NCI-H2107 treated with DMSO at 0.1 percent for 48 hours (cell line): Measurements from ENCODE around the gene FARS2.

Source experiments
- DNase-seq: peaks from one replicate; lab custom pipeline; 2025; ENCODE audit not compliant: unreplicated experiment; lab: John Stamatoyannopoulos, UW

Gene FARS2

DNA sequence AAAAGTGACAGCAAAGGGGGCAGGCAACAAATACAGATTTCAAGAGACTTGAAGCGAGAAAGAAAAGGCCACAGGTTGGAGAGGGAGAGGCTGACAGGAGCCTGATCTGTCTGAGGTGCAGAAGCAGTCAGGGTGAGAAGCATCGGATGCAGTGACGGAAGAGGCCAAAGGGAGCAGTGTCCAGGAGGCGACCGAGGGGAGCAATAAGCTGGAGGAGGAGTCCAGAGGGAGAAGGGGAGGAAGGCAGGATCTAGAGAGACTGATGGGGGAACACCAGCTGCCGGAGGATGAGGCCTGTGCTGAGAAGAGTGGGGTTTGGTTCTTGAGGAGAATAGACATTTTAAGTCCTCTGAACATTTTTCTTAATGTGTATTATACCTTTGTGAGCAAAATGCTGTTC lies 23.8 kb downstream of the FARS2 start:
- DNase-seq: no peak

DNA sequence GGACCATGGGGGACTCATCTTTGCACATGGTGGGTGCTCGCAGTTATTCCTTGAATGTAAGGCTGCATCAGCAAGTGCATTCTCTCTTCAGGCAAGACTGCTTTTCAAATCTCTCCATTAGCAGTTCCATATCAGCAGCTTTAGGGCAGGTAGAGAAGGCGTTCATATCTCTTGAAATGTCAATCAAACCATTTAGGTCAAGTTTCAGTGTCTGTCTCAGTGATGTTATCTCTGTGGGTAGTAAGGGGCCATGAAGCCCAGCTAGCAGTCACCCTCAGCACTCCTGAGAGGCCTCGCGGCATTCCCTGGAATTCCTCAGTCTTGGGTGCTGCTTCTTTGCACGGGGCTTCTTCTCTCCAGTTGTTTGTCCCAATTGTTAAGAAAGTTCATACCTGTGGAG lies 24.2 kb downstream of the FARS2 start:
- DNase-seq: no peak

- no peak for DNase-seq
Observed at GRCh38 chr6:5286780-5287179, 25.5 kb downstream of the FARS2 start.

GRCh38 chr6:5287205-5287965 lies 26.1 kb downstream of the FARS2 start:
- no peak for DNase-seq

- DNase-seq: no peak
Observed at GRCh38 chr6:5287966-5288297, 26.6 kb downstream of the FARS2 start.

DNA sequence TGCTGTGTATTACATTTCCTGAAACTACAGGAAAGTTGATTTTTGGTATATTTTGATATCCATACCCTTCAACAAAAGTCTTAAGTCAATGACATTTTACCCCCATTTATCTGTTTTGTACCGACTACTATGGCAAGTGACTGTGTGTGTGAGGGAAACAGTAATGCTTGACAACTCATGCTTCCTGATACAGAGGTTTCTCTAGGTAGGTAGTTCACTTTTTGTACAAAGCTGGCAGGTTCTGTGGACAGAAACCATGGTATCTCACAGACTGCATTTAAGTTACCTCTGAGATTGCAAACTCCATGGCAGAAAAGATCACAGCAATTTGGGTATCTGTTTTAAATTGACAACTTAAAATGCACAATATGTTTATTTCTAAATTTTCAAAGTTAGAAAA lies 28.8 kb downstream of the FARS2 start:
- DNase-seq: no peak

GRCh38 chr6:5290500-5290899 lies 29.2 kb downstream of the FARS2 start:
- no peak for DNase-seq

DNA sequence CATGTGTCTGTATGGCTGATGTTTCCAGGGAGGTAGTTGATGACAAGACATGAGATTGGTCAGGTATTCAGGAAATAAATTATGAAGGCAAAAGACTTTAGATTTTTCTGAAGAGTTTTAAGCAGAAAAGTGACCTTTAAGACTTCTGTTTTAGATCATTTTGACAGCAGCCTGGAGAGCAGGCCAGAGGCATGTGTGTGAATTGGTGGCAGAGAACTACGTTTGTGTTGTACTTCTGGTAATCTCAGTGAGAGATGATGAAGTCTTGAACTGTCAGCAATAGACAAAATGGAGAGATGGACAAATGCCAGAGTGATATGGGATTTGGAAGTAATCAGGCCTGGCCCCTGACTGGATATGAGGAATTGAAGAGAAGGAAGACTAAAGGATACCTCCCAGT lies 30.8 kb downstream of the FARS2 start:
- DNase-seq: no peak

- DNase-seq: no peak
Observed at GRCh38 chr6:5293692-5294091, 32.4 kb downstream of the FARS2 start.

- no peak for DNase-seq
Observed at GRCh38 chr6:5294392-5295211, 33.3 kb downstream of the FARS2 start.

GRCh38 chr6:5295623-5296022 lies 34.3 kb downstream of the FARS2 start:
- no peak for DNase-seq

DNA sequence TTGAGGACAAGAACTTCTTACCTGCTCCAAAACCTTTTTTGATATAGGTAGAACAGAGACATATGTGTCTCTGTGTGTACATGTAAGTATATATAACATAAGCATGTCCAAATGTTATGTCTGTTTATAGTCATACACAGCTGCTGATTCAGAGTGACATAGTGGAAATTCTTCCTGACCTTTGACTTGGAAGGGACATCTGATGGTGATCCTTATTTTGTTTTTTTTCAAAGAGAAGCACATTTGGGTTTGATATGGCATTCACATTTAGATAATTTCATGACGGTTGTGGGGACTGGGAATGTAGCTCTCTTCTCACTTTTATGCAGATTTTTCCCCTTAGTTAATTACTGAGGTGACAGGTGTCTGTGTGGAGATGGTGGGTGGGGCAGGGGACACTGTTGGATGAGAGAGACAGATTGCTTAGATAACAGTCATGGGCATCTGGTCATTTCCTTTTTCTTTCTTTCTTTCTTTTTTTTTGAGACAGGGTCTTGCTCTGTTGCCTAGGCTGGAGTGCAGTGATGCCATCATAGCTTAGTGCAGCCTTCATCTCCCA lies 39.0 kb downstream of the FARS2 start:
- no peak for DNase-seq

DNA sequence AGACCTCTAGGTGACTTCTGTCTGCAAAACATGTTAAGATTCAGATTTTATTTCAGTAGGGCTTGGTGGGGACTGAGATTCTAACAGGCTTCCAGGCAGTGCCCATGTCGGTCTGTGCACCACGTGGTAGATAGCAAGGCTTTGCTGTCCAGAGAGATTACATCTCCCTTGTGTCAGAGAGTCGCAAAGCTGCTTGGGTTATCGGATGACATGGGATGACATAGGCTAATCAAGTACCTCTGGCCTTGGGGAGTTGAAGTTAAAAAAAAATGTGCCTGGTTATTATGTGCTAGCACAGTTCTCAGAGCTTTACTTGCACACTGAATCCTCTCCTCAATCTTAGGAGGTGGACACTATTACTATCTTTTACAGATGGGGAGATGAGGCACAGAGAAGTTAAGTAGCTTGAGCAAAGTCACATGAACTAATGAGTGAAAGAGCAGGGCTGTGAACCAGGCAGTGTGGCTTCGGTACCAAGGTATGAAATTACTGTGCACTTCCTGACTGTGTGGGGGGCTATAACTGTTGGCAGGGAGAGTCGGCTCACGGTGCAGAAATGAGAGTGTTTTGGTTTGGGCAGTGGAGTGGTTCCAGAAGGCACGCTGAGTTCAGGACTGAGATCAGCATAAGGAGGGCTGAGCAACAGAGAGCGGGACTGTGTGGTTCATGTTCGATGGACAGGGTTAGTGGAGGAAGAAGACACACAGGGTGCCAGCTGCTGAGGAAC lies 41.1 kb downstream of the FARS2 start:
- no peak for DNase-seq

DNA sequence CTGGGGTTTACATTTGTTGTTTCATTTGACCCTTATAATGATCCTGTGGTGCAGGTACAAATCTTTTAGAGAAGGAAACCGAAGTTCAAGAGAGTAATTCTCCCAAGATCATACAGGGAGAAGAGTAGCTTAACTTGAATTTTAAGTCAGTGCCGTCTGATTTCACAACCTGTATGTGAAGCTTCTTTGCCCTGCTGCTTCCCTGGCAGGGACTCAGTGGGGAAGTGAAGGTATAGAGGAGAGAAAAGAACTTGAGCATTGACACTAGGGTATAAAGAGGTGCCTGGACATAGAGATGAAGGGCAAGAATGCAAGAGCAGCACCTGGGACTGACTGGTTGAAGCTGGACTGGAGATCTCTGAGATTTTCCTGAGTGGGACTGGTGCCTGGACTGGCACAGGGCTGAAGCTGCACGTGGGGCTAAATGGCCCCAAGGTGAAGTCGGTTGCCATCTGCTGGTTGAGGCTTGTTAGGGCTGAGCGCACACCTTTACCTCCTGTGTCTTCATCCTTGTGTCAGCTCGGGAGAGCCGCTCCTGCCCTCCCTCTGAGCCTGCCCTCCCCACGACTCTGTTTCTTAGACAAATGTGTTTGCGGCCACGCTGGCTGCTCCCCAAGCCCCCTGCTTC lies 41.8 kb downstream of the FARS2 start:
- DNase-seq: peak; percentile 11

GRCh38 chr6:5303682-5304081 lies 42.4 kb downstream of the FARS2 start:
- no peak for DNase-seq

DNA sequence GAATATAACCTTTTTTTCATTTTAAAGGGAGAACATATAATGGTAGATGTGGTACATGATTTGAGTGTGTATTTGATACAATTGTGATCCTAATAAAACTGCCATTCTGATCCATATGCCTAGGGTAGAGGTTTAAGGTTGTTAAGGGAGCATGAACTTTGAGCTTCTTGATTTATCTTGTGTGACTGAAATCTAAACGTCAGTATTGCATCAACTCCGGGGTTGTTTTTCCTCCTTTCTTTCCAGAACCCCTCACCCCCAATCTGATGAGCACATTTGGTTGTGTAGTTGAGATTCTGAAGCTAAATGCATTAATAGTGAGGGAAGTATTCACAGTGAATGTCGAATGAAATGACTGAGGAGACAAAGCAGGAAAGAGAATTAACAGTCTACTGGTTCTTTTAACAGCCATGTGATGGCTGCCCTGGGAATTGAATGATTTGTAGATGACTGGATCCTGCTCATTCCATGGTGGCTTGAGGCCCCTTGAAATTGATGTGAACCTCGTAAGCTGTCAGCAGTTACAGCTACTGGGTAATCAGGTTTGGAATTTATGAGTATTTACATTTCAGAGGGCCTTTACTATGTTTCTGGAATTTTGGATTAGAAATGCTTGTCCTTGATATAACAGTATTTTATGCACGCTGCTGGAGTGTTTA lies 44.8 kb downstream of the FARS2 start:
- DNase-seq: no peak

GRCh38 chr6:5307058-5307457 lies 45.7 kb downstream of the FARS2 start:
- no peak for DNase-seq

DNA sequence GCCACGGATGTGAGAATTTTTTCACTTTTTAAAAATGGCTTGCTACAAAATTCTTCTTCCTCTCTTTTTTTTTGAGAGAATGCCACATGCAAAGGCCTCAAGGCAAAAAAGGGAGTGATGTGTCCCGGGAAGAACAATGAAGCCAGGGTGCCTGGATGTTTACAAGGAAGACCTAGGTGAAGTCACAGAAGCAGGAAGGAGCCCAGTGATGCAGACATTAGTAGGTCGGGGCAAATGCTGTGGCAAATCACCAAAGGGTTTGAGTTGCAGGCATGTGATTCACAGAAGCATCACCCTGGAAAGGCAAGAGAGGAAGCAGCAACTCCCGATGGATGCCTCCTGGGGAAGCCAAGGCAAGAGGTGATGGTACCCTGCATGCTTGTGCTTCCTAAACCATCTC lies 46.8 kb downstream of the FARS2 start:
- no peak for DNase-seq

- DNase-seq: no peak
Observed at GRCh38 chr6:5314191-5314865, 53.0 kb downstream of the FARS2 start.

GRCh38 chr6:5315881-5316280 lies 54.6 kb downstream of the FARS2 start:
- no peak for DNase-seq
